Measurements from ENCODE around the gene XIRP2. TPM values are rescaled to one million over a fixed set of nuclear protein-coding genes. Genes with fewer than 3 reads are reported as not detected.

The XIRP2 gene
- total RNA-seq, 2 experiments from 2014 or later, result not detected

DNA sequence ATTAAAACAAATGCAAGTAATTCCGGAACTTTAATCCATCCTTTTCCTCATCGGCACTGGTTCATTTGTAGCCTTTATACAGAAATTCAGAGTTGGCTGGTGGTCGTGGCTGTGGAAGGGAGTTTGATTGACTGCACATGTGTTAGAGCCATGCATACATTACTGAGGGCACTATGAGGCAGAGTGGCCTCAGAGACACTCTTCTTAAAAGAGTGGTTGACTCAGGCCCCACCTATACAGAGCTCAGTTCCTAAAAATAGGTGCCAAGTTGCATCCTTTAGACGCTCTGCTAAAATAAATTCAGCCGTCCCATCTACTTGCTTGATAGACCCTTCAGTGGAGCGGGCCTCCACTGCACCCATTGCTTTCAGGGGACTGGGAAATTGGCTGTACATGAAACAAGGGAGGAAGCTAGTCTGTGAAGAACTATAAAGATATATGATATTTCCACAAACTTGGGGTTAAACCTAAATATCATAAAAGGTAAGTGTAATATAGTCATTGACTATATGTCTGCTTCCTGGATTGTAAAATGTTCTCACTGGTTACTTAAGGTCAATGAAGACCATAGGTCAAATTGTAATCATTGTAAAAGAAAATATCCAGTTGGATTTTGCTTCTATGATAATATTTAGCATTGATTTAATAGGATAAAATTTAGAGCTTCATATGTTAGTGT, 298.9 kb downstream of the XIRP2 start:
- POLR2A ChIA-PET, result no interaction called here
- intact Hi-C loops (cut with DNase I, micrococcal nuclease), result no loop called here
- no peaks in the 10 kb centered on the region for H3K9me3 Mint-ChIP-seq
- no peak overlapping the region for H3K27ac Mint-ChIP-seq
- ATAC-seq (ENCODE audit: poor library complexity), result no peak
- no peaks in the 10 kb centered on the region for H3K36me3 ChIP-seq (ENCODE audit: insufficient read depth, low read length)
- TF ChIP-seq, protein P1, sequence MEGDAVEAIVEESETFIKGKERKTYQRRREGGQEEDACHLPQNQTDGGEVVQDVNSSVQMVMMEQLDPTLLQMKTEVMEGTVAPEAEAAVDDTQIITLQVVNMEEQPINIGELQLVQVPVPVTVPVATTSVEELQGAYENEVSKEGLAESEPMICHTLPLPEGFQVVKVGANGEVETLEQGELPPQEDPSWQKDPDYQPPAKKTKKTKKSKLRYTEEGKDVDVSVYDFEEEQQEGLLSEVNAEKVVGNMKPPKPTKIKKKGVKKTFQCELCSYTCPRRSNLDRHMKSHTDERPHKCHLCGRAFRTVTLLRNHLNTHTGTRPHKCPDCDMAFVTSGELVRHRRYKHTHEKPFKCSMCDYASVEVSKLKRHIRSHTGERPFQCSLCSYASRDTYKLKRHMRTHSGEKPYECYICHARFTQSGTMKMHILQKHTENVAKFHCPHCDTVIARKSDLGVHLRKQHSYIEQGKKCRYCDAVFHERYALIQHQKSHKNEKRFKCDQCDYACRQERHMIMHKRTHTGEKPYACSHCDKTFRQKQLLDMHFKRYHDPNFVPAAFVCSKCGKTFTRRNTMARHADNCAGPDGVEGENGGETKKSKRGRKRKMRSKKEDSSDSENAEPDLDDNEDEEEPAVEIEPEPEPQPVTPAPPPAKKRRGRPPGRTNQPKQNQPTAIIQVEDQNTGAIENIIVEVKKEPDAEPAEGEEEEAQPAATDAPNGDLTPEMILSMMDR (IDR thresholded peaks at IDR 0.05), result no peak
- H3K27me3 ChIP-seq (ENCODE audit: control insufficient read depth in 1 of 2, insufficient read depth in 2 of 2, low read length in 2 of 2), result no peaks in the 10 kb centered on the region
- H3K4me1 Mint-ChIP-seq (ENCODE audit: low read depth), result no peaks in the 10 kb centered on the region
- H3K36me3 Mint-ChIP-seq (ENCODE audit: low read depth), result no peaks in the 10 kb centered on the region
- no peak overlapping the region for H3K4me3 ChIP-seq (ENCODE audit: low read length)
- CTCF ChIA-PET, result no interaction called here
- DNase-seq, result no peak
- no peak overlapping the region for H3K4me3 Mint-ChIP-seq
- H3K9me3 ChIP-seq (ENCODE audit: control insufficient read depth in 1 of 2, insufficient read depth in 1 of 2, low read length in 2 of 2), result no peaks in the 10 kb centered on the region
- H3K27me3 Mint-ChIP-seq, result no peaks in the 10 kb centered on the region
- H3K4me1 ChIP-seq (ENCODE audit: insufficient read depth, low read length), result no peaks in the 10 kb centered on the region
- H3K27ac ChIP-seq (ENCODE audit: low read depth in 1 of 2, low read length in 2 of 2), result no peak overlapping the region

DNA sequence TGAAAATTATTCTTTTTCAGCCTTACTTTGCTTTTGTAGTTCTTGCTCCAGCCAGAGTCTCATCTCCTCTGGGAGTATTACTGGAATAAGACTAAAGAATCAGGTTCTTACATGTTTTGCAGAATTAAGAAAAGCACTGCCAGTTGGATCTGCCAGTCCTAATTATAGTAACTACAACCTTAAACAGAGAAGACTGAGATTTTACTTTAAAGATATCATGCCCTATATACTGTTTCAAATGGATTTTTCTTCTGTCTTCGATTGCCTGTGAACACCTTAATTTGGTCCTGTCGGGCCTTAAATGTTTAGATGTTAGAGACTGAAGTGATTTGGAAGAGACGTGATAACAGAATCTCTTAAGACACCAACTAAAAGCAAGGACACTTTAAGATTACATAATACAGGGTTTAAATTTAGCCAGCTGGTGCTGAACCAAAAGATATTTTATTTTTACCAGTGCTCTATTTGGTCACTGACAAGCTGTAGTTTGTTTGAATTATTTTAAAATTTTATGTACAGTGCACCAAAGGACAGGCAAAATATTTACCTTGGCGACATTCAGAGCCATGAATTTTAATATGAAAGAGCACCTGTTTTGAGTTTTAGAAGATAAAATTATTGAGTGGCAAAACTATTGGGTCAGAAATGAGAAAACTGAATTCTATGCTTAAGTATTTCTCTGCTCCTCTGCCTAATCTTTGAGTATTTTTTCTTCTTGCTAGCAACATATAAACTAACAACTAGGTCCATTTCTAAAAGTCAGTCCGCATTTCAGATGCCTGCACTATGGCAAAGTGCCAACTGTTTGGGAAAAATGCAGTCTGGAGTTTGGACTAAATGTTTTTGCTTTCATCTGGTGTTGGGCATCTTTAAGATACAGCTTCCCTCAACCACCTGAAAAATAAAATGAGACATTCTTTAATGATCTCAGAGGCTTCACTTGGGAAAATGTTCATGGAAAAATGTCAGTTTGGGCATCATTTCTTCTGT, 300.0 kb downstream of the XIRP2 start:
- H3K4me3 ChIP-seq (ENCODE audit: low read length), result no peak overlapping the region
- TF ChIP-seq, protein P1 (IDR thresholded peaks at IDR 0.05), result no peak
- ATAC-seq (ENCODE audit: poor library complexity) (no peak), DNase-seq (no peak)
- ChIA-PET CTCF (no interaction called here), POLR2A (no interaction called here)
- Mint-ChIP-seq H3K36me3 (ENCODE audit: low read depth) (no peaks in the 10 kb centered on the region), H3K27me3 (no peaks in the 10 kb centered on the region), H3K4me3 (no peak overlapping the region), H3K4me1 (ENCODE audit: low read depth) (no peaks in the 10 kb centered on the region), H3K27ac (no peak overlapping the region), H3K9me3 (no peaks in the 10 kb centered on the region)
- no peaks in the 10 kb centered on the region for H3K4me1 ChIP-seq (ENCODE audit: insufficient read depth, low read length)
- intact Hi-C loops (cut with DNase I, micrococcal nuclease), result no loop called here
- H3K27me3 ChIP-seq (ENCODE audit: control insufficient read depth in 1 of 2, insufficient read depth in 2 of 2, low read length in 2 of 2), result no peaks in the 10 kb centered on the region
- no peaks in the 10 kb centered on the region for H3K9me3 ChIP-seq (ENCODE audit: control insufficient read depth in 1 of 2, insufficient read depth in 1 of 2, low read length in 2 of 2)
- no peaks in the 10 kb centered on the region for H3K36me3 ChIP-seq (ENCODE audit: insufficient read depth, low read length)
- no peak overlapping the region for H3K27ac ChIP-seq (ENCODE audit: low read depth in 1 of 2, low read length in 2 of 2)

DNA sequence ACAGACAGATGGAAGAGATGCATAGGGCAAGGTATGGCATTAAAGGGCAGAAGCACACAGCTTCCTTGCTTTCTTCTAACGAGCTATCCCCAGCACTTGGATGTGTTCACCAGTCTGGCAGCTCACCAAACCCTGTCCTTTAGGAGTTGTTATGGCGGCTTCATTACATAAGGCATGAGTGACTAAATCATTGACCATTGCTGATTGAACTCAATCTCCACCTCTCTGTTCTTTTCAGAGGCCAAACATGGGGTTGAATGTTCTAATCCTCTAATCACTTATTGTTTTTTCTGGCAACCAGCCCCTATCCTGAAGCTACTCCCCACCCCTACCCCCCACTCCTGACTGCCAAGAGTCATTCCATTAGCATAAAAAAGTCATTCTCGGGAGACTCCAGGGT, 301.8 kb downstream of the XIRP2 start:
- Histone ChIP-seq H3K27me3 (ENCODE audit: control insufficient read depth in 1 of 2, insufficient read depth in 2 of 2, low read length in 2 of 2) (no peaks in the 10 kb centered on the region), H3K36me3 (ENCODE audit: insufficient read depth, low read length) (no peaks in the 10 kb centered on the region), H3K4me1 (ENCODE audit: insufficient read depth, low read length) (no peaks in the 10 kb centered on the region), H3K9me3 (ENCODE audit: control insufficient read depth in 1 of 2, insufficient read depth in 1 of 2, low read length in 2 of 2) (no peaks in the 10 kb centered on the region), H3K27ac (ENCODE audit: low read depth in 1 of 2, low read length in 2 of 2) (no peak overlapping the region), H3K4me3 (ENCODE audit: low read length) (no peak overlapping the region)
- no peak for DNase-seq
- Mint-ChIP-seq H3K4me1 (ENCODE audit: low read depth) (no peaks in the 10 kb centered on the region), H3K27me3 (no peaks in the 10 kb centered on the region), H3K4me3 (no peak overlapping the region), H3K36me3 (ENCODE audit: low read depth) (no peaks in the 10 kb centered on the region), H3K9me3 (no peaks in the 10 kb centered on the region), H3K27ac (no peak overlapping the region)
- intact Hi-C loops (cut with DNase I, micrococcal nuclease), result no loop called here
- TF ChIP-seq, protein P1 (IDR thresholded peaks at IDR 0.05), result no peak
- ATAC-seq (ENCODE audit: poor library complexity), result no peak
- ChIA-PET POLR2A (no interaction called here), CTCF (no interaction called here)

All from CD4-positive, alpha-beta T cell (primary cell).